Measurements from ENCODE around the gene GSG1L.

Gene GSG1L

DNA sequence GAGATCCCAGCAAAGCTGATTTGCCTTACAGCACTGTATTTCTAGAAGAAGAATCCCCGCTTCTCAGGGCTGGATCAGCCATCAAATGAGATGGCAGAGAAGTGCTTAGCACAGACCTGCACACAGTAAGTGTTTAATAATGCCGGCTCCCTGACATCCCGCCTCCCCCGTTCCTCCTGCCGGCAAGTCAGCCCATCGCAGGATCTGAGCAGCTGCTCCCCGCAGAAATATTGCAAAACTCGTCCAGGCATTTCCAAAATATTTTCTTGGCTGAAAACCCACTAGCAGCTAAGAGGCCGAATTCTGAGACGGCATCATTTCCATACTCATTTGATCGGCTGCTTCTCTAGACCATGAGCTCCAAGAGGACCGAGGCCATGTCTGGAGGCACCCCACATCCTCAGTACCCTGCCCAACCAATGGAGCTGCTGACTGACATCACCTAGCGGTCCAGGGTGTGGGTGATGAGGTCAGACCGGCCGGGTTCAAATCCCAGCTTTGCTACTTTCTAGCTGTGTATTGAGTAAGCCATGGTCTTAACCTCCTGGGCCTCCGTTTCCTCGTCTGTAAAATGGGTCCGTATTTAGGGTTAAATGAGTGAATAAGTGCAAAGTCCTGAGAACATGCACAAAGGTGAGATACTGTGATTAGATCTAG, 262.1 kb downstream of the GSG1L start:
- in situ Hi-C loops (cut with MboI; ENCODE audit: low sequenced_read_pairs): no loop called here

DNA sequence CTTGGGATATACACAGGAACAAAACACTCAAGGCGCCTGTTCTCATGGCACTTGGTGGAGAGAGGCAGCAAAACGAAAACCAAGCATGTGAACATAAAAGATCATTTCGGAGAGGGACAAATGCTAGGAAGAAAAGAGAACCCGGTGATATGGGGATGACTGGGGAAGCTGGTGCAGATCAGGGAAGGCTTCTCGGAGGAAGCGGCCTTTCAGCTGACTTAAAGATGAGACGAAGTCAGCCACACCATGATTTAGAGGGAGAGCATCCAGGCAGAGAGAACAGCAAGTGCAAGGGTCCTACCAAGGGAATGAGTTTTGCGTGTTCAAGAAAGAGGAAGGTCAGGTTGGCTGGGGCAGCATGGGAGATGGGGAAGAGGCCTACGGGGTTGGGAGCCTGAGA, 262.7 kb downstream of the GSG1L start:
- in situ Hi-C loops (cut with MboI; ENCODE audit: low sequenced_read_pairs): no loop called here

DNA sequence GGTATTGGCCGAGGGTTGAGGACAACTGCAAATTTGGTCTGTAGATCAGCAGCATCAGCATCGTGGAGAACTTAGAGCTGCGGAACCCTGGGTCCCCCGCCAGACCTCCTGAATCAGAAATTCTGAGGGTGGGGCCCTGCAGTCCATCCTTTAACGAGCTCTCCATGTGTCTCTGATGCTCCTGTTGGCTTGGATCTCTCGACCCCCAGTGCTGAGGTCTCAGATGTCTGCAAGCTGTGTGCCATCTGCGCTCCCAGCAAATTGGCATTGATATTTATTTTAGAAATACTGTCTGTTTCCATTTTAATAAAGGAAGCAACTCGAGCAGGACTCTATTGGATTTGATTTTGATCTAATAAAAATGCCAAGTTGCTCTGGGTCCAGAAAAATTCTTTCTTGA, 263.6 kb downstream of the GSG1L start:
- in situ Hi-C loops (cut with MboI; ENCODE audit: low sequenced_read_pairs): no loop called here

DNA sequence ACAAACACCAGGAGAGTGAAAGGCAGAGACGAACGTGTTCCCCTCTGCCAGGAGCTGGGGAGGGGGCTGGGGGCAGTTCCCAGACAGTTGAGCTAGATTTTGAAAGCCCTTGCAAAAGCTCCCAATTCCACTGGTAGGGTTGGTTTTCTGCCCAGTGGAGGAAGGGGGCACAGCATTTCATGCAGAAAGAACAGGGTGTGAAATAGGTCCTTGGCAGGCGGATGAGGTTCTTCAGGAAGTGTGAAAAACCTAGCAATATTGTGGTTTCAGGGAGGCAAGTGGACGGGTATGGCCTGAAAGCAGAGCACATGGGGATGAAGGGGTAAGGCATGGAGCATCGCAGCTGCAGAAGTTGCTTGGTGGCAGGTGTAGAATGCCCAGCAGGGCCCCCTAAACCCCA, 265.3 kb downstream of the GSG1L start:
- in situ Hi-C loops (cut with MboI; ENCODE audit: low sequenced_read_pairs): no loop called here

DNA sequence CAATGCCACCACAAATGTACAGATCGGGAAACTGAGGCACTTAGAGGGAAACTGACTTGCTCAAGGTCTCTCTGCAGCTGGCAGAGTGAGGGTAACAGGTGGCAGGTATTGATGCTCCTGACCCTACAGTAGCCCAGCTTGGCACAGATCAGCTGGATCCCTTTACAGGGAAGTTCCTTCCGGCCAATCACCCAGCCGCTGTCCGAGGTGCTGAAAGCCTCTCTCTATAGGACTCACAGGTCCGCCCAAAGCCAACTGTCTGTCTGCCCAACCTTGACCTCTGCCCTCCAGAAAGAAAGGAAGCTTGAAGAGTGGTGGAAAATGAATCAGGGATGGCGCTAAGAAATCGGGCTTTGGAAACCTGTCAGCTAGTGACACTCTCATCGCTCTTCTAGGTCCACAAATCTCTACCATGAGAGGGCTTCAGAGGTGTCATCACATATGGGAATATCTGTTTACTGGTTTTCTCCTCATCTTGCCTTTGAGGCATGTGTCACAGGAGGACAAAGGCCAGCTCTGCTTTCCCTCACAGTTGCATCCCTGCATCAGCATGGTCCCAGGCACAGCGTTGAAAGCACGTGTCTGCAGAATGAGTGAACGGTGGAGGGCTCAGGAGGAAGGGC, 267.4 kb downstream of the GSG1L start:
- in situ Hi-C loops (cut with MboI; ENCODE audit: low sequenced_read_pairs): no loop called here

DNA sequence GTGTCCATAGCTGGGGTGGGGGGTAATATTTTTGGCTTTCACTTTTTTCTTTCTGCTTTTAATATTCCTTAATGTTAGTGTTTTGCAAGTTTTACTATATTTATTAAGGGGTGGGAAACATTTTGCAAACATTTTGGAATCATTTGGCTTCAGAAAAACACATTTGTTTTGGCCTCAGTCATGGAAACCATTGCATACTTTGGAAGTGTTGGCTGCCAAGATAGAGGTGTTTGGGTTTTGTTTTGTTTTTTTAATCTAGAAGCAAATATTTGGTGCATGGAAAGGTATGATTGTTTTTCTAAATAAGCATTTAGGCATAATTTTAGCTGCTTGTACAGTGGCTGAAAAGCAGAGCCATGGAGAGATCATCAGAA, 270.3 kb downstream of the GSG1L start:
- in situ Hi-C loops (cut with MboI; ENCODE audit: low sequenced_read_pairs): no loop called here

DNA sequence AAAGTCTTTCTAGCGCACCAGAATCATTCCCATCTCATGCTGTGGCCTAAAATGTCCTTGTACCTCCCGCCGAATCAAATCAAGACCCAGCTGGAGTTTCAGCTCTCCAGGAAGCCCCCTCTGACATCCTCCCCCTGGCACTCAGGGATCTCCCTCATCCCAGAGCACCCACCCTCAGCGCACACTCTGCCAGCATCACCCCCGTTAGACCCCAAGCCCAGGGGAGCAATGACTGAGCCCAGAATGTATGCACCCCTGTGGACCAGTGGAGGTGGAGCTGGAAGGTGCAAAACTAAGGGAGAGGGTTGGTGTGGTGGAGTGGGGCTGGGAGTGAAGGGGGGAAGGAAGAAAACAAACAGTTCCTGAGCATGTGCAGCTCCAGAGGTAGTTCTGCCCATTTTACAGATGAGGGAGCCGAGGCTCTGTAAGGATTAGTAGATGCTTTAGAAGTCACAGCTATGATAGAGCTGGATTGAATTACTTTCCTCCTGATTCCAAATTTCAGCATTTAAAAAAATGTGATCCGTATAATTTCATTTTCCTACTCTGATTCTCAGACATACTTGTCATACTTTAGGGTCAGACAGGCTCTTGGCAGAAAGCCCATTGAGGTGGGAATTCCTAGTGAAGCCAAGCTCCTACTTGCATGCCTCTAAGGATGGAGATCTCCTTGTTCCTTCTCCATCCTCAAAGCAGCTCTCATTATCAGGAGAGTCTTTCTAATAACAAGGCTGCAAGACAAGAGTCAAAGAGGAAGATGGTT, 270.8 kb downstream of the GSG1L start:
- in situ Hi-C loops (cut with MboI; ENCODE audit: low sequenced_read_pairs): no loop called here

DNA sequence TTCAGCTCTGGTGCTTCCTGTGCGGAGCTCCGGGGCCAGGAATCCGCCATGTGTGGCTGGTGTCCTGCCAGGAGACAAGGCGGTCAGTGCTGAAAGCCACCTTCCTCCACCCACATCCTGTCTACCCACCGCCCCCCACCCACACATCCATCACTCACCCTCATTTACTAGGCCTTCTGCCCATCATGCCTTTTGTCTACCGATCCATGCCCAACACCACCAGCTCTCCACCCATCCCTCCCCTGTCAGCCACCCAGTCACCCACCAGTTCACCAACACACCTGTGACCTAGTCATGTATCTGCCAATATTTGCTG, 272.2 kb downstream of the GSG1L start:
- in situ Hi-C loops (cut with MboI; ENCODE audit: low sequenced_read_pairs): no loop called here

DNA sequence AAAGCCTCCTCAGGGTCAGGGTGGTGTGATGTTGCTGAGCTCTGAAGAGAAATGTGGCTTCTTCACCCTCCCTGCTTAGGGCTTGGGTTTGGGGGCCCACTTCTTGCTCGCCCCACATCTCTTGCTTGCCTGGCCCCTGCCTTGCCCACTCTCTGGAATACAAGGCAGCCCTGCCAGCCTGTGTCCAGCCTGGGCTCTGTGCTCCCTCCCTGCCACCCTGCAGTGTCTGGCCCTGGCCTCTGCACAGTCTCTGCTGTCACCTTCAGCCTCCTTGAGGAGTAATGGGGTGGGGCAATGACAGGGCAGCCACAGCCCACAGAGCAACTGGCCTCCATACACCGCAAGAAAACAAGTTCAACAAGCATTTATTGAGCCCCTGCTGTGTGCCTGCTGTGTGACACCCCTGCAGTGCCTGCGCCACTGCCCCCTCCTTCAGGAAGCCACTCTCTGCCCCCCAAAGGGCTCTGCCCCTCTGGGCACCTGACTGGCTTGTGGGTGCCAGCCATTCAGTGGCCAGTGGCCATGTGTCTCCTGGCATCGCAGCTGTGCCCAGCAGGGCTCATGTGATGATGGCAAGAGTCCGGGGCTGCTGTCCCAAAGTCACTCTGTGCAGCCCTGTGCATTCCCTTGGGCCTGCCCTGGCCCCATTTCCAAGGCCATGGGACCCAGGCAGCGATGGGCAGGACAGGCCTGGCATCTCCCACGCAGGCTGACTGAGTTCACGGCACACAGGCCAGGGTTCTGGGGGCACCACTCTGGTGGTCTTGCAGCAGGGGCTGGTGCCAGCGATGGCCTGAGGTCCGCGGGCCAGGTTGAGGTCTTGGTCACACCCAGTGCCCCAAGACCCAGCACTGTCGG, 272.7 kb downstream of the GSG1L start:
- in situ Hi-C loops (cut with MboI; ENCODE audit: low sequenced_read_pairs): no loop called here

DNA sequence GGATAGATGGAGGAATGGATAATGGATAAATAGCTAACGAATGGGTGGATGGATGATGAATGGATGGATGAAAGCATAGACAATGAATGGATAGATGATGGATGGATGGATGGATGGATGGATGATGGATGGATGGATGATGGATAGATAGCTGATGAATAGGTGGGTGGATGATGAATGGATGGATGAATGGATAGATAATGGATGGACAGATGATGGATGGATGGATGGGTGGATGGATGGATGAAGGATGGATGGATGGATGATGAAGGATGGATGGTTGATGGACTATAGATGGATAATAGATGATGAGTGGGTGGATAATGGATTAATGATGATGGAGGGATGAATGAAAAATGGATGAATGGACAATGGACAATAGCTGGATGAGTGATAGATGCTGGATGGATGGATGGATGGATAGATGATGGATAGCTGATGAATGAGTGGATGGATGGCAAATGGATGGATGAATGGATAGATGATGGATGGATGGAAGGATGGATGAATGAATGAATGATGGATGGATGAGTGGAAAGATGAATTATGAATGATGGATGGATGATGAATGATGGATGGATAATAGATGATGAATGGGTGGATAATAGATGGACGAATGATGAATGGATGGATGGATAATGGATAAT, 273.8 kb downstream of the GSG1L start:
- in situ Hi-C loops (cut with MboI; ENCODE audit: low sequenced_read_pairs): no loop called here

DNA sequence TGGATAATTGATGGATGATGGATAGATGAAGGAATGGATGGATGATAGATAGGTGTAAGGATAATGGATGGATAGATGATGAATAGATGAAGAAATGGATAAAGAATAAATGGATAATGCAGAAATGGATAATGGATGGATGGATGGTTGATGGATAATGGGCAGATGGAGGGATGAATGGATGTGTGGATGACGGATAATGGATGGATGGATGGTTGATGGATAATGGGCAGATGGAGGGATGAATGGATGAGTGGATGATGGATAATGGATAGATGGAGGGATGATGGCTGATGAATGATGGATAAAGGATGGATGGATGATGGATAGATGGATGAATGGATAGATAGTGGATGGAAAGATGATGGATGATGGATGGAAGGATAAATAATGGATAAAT, 274.4 kb downstream of the GSG1L start:
- in situ Hi-C loops (cut with MboI; ENCODE audit: low sequenced_read_pairs): no loop called here

DNA sequence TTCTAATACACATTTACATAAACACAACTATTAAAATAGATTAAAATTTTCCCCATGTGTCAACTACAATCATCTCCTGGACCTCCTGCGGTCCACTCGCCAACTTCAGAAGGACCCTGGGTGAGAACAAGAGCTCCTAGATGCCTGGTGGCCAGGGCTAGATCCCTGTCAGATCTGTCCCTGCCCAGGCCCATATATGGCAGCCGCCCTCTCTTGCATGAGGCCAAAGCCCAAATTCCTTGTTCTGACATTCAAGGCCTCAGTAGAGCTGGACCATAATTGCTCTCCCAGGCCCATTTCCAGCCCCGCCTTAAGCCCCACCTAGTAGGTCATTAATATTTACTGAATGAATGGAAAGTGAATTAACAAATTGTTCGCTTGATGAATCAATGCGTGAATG, 275.8 kb downstream of the GSG1L start:
- in situ Hi-C loops (cut with MboI; ENCODE audit: low sequenced_read_pairs): no loop called here

DNA sequence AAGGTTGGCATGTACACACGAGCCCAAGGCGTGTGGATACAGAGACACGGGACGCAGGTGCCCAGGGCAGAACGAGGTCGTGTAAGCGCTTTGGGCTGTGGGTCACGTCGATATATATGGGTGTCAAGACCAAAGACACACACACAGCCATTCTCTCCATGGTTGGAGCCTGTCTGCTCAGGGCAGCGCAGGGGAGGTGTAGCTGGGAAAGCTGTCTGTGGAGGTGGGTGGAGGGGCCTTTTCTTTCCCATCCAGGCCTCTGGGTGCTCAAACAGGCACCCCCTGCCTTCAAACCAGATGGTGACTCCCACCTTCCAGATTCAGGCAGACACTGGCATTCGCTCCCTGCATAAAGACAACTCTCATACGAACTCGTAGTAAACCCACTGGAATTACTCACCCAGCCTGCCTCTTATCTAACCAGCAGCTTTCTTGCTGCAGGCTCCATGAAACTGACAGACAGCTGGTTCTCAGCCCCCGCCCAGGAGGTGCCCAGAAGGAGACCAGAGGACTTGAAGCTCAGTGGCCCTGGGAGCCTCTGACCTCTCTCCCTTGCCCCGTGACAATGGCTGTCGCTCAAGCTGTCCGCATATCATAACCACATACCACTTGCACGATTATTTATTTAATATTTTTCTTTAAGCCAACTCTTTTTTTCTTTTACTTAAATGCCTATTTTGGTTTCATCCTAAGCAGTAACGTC, 276.4 kb downstream of the GSG1L start:
- in situ Hi-C loops (cut with MboI; ENCODE audit: low sequenced_read_pairs): no loop called here

DNA sequence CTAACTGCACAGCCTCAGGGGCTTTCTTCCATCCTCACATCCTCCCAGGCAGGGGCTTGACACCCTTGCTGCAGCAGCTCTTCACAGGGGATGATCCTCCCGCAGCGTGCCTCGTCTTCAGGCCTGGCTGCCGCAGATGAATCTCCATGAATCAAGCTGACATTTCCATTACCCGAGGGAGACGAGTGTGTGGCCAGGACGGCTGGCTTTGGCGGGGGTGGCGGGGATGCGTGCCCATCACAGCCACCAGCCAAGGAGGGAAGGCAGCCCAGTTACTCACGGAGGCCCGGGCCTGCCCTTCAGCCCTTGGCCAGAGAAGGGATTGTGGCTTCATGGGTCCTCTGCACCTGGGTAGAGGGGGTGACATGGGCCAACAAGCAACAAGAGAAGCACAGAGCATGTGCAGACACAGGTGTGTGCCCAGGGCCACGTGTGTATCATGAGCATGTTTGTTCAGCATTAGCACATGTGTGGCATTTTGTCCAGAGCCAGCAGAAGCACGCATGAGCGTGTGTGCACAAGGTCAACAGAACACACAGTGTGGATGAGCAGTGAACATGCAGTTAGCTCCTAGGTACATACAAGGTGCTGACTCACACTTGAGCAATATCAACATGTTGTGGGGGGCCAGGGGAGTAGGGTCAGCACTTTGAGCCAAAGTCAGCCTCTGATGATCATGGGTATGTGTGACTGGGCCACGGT, 277.1 kb downstream of the GSG1L start:
- in situ Hi-C loops (cut with MboI; ENCODE audit: low sequenced_read_pairs): no loop called here

DNA sequence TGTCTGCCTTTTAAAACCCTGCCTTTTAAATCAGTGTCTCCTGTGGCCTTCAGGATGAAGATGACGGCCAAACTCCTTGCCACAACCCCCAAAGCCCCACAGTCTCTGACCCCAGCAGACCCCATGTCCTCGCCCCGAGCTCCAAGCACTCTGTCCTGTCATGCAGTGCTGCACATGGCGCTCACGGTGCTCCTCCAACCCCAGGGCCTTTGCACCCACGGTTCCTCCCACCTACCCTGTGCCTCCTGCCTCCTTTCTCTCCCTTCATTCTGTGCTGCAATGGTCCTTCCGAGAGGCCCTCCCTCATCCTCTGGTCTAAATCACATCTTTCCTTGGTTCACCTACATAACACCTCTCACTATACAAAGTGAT, 278.2 kb downstream of the GSG1L start:
- in situ Hi-C loops (cut with MboI; ENCODE audit: low sequenced_read_pairs): no loop called here

DNA sequence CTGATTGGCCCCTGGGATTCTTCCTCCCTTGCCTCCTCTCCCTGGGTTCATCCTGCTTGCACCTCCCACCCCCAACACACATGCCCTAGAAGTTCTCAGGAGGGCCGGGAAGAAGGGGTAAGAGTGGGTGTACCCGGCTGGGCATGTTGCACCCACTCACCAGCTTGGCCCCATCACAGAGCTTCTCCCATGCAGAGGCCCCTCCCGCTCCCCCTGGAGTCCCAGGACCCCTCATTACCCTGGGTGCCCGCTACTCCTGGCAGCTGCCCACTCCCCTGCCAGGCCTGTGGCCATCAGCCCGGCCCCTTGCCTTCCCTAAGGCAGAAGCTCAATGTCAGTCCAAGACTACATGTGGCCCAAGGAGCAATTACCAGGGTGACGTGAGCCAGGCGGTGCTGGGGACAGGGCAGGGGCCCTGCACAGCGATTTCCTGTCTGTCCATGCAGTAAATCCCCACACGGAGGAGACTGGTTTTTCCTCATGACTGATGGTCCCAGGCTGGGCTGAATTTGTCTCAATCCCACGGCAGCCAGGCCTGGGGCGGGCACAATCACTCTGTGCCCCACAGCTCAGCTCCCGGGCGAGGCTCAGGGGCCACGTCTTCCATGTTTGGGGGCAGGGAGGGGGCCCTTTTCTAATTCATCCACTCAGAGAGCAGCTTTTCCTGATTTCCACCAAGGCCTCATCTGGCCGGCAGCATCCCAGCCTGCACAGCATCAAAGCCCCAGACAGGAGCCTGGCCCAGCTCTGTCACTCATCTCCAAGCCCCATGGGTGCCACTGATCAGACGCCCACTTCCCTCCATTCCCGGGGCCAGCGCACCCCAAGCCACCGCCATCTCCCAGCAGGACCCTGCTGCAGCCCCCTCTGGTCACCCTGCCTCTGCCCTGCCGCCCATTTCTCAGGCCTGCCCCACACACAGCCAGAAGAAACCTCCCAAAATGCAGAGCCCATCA, 278.9 kb downstream of the GSG1L start:
- in situ Hi-C loops (cut with MboI; ENCODE audit: low sequenced_read_pairs): no loop called here

DNA sequence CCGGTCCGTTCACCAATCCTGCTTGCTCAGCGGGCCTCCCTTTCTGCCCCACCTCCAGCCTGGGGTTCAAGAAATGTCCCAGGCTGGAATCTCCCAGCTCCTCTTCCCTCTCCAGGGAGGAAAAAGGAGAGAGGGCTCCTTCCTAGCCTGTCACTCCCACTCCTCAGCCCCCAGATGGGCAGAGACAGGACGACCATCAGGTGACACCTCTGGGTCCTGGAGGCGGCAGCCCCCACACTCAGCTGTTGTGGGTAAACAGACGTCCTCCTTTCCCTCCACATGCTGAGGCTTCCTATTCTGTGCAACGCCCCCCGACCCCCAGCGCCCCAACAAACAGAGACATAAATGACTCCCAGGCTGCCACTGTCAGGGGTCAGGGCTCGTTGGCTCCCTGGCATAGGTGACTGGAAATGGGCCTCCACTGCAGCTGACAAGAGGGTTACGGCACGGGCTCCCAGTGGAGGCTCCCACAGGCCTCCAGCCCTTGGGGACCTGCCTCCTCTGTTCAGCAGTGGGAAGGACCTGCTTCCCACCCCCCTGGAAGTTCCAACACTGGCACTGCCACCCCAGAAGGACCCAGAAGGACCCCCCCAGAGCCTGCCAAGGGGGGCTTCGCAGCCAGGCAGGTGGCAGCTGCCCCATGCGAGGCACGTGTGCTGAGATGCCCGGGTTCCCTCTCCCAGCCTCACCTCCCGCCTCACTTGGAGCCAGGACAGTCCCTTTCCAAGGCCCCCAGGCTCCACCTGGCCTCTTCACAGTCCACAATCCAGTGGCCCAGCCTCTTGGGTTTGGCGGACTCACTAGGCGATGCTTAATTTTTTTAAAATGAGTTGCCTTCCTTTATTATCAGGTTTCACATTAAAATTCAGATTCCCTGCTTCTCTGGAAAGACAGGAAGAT, 281.3 kb downstream of the GSG1L start:
- in situ Hi-C loops (cut with MboI; ENCODE audit: low sequenced_read_pairs): no loop called here

DNA sequence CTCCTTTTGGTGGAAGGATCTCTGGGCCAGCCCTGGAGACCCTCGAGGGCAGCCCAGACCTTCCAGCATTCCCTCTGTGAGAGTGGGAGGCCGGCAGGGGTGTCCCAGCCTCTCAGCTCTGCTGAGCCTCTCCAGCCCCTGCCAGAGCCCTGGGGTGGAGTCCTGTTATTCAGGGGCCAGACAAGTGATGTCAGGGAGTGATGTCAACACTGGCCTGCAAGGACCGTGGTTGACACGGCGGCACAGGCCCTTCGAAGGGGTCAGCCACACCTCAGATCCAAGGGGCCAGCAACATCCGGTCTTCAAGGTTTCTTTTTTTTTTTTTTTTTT, 282.4 kb downstream of the GSG1L start:
- in situ Hi-C loops (cut with MboI; ENCODE audit: low sequenced_read_pairs): no loop called here

All from HL-60/S4 treated with phorbol 12-myristate 13-acetate at 8.2 ng/mL for 4 days and 3 days (cell line).